IPS-18c (cell line): ENCODE results near the gene GOLGA6L9.
"Not testable (repeated sequence)": the region's sequence is repeated elsewhere in the genome, so short reads cannot be mapped to it uniquely, and the experiment has no call there.

Source experiments
- H3K4me3 ChIP-seq: 2 replicates; pipeline ENCODE4 v1.7.0; 2013; ENCODE audit warnings: low read depth, mild to moderate bottlenecking, low read length, moderate library complexity; ENCODE audit not compliant: insufficient read depth
- H3K9me3 ChIP-seq: one replicate; pipeline ENCODE4 v1.6.1; 2013; ENCODE audit warnings: mild to moderate bottlenecking, low read length, moderate library complexity; ENCODE audit not compliant: control insufficient read depth, insufficient read depth

The GOLGA6L9 gene

DNA sequence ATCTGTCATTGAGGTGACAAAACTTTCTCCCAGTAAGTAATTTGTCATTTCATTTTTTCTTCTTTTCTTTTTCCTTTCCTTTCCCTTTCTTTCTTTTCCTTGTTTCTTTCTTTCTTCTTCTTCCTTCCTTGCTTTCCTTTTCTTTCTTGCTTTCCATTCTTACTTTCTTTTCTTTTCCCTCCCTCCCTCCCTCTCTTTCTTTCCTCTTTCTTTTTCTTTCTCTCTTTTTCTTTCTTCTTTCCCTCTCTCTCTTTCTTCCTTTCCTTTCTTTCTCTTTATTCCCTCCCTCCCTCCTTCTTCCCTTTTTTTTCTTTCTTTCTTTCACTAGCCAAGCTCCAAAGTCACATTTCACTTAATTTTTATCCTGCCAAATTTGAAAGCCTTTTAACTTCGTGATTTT lies 2.5 kb upstream of the GOLGA6L9 start:
- not testable (repeated sequence) for H3K4me3 ChIP-seq, H3K9me3 ChIP-seq

DNA sequence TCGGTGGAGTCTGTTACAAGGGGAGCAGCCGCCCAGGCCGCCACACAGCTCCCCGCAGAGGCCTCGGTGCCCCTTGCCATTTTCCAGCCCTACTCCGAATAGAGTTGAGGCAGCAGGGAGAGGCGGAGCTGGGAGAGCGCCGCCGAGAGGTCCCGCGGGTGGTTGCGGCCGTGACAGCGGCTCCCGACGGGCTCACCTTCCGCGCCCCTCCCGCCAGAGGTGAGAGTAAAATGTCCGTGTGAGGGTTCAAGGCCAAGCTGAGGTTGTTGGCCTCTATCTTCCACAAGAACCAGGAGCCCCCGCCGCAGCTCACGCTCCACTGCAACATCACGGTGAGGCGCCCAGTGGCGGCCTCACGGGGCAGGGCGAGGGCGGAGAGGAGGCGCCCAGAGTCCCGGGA lies 15.8 kb downstream of the GOLGA6L9 start:
- H3K4me3 ChIP-seq, H3K9me3 ChIP-seq: not testable (repeated sequence)

DNA sequence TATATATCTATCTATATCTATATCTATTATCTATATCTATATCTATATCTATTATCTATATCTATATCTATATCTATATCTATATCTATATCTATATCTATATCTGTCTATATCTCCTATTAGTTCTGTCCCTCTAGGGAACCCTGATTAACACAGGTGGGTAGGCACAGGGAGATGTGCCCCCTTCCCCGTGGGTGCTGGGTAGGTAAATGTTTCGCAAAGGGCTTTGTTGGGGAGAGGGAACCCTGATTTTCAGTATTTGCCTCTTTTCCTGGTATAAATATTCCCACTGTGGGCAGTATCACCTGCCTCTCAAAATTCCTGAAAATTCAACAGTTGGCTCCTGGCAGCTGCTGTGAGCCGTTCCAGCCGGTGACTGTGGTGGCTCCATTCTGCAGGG lies 27.7 kb downstream of the GOLGA6L9 start:
- H3K9me3 ChIP-seq, H3K4me3 ChIP-seq: not testable (repeated sequence)

DNA sequence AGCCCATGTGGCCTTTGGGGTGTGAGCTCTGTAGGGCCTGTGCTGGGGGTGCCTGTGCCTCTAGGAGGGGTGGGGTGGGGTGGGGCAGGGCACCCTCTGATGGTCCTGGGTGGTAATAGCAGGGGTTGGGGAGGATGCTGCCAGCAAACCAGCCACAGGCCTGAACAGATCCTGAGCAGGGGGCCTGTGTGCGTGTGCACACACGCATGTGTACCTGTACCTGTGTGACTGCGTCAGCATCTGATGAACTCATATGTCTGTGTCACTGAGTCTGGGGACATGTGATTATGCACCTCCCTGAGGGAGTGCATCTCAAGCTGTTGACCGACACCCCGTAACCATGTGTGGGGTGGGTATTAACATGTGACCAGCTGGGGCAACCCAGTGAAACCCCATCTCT lies 36.0 kb downstream of the GOLGA6L9 start:
- not testable (repeated sequence) for H3K4me3 ChIP-seq, H3K9me3 ChIP-seq

DNA sequence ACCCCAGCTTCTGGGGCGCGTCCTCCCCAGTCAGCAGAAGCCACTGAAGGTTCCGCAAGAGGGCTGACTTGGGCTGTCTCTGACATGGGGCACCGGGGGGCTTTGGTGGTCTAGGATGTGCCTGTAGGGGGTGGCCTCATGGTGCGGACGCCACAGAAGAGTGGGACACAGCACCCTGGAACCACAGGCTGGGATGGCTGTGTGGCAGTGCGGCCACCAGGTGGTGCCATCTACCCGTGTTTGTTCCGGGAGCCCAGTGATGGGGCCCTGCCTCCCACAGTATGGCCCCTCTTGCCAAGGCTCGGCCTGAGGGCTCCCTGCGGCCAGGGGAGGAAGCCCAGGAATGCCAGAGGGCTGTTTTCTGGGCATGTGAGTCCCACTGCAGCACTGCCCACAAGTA lies 38.6 kb downstream of the GOLGA6L9 start:
- not testable (repeated sequence) for H3K4me3 ChIP-seq, H3K9me3 ChIP-seq

DNA sequence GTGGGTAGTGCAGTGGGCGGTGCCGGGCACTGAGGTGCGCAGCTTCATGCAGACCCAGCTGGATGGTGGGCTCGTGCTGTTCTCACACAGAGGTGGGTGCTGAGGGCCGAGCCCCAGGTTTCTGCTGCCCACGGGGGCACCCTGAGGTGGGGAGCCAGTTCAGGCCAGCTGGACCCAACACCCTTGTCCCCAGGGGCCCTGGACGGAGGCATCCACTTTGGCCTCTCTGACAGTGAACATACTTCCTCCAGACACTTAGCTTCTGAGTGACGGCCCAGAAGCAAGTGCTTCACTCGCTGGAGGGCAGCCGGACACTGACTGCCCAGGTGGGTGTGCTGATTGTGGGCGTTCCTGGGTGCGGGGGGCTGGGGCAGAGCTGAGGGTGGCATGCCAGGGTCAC lies 39.8 kb downstream of the GOLGA6L9 start:
- not testable (repeated sequence) for H3K4me3 ChIP-seq, H3K9me3 ChIP-seq

DNA sequence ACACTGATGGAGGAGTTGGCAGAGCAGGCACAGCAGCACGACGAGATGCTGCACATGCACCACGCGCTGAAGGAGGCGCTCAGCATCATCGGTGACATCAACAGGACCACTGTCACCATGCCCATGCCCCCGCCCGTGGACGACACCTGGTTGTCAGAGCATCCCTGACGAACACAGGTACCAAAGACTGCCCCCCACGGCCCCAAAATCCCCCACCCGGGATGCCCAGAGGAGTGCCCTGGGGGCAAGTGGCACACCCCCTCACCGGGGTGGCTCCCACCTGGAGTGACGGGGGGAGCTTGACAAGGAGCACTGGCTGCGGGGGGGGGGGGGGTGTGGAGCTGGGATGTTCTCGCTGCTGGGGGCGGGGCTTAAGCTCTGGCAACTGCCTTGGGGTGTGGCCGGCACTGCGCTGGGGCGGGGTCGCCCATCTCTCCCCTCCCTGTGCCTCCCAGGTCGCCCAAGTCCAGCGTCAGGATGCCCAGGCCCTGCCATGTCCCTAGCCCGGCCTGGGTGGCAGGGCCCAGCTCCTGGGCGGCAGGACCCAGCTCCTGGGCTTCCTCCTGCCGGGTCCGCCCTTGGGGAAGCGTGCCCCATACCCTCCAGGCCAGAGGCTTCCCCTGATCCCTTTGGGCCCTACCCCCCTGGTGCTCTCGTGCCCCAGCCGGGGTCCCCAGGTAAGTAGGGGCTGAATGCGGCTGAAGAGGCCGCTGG lies 42.8 kb downstream of the GOLGA6L9 start:
- H3K9me3 ChIP-seq, H3K4me3 ChIP-seq: not testable (repeated sequence)

DNA sequence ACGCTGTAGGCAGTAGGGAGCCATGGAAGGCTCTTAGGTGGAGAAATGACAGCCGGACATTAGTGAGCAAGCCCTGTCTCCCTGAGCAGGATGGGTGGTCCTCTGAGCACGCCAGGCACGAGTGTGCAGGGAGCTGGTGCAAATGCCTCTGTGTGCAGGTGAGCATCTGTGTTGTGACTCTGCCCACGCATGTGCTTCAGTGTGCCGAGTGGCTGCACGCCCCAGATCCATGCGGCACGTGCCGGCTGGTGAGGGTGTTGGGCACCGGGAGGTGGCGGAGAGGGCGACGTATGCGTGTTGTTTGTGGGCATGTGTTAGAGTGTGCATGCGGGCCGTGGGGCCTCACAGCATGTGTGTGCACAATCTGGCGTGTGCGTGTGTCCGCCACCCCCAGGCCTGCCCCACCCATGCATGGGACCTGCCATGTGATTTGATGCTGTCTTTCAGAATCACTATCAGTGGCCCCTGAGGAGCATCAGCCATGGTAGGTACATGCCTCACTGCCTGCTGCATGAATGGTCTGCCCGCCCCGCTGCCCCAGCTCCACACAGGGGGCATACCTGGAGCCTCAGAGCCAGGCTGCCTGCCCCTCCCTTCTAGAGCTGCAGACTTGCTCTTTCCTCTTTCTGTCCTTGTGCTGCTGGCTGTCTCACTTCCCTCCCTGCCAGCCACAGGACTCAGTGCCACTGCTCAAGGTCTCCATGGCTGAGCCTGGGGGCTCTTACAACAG lies 45.1 kb downstream of the GOLGA6L9 start:
- not testable (repeated sequence) for H3K9me3 ChIP-seq, H3K4me3 ChIP-seq

DNA sequence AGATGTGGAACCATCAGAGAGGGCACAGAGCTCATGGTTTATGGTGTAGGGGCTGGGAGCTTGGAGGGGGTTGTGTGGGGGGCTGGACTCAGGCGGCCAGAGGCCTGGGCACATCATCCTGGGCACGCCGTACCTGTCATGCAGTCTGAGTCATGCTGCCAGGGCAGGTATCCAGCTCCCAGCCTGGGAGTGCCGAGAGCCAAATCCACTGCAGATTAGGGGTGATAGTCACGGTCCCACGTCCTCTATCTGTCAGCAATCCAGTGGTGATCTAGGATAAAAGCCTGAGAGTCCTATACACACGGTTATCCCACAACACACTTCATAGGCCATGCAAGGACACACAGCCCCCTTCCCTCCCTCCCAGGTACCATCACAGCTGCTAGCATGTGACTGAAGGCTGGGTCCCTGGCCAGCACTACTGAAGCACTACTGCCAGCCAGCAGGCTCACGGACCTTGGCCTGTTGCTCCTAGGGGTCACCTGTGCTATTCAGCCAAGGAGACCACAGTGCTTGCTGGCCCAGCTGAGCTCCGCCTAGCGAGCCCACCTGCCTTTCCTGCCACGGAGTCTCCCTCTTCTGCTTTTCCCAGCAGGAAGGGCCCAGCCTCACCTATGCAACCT lies 45.8 kb downstream of the GOLGA6L9 start:
- not testable (repeated sequence) for H3K4me3 ChIP-seq

DNA sequence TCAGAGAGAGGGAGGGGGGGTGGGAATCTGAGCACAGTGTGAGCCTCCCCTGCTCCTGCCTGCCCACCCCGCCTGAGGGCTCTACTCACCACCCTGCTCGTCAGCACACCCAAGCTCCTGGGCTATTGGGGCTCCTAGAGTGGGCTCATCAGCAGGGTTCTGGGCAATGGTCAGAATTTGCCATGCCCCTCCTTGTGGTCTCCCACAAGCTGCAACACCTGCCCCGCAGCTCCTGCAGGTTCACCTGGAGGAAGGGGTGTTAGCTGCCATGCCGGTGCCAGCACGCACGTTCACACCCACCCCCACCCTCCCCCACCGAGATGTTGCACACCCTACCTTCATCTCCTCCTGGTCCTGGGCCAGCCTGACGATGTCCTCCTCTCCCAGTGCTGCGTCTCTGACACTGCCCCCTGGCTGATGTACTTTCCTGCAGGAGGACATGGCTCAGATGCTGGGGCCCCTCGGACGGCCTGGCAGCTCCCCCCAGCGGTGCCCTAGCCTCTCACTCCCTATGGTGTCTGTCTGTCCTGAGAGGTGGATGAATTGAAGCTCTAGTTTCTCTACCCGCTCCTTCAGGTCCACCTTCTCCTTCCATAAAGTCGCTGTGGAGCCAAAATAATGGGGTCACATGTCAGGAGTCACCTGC lies 47.2 kb downstream of the GOLGA6L9 start:
- H3K4me3 ChIP-seq, H3K9me3 ChIP-seq: not testable (repeated sequence)

More for the DNA sequence above, 45.8 kb downstream of the GOLGA6L9 start:
- not testable (repeated sequence) for H3K9me3 ChIP-seq

DNA sequence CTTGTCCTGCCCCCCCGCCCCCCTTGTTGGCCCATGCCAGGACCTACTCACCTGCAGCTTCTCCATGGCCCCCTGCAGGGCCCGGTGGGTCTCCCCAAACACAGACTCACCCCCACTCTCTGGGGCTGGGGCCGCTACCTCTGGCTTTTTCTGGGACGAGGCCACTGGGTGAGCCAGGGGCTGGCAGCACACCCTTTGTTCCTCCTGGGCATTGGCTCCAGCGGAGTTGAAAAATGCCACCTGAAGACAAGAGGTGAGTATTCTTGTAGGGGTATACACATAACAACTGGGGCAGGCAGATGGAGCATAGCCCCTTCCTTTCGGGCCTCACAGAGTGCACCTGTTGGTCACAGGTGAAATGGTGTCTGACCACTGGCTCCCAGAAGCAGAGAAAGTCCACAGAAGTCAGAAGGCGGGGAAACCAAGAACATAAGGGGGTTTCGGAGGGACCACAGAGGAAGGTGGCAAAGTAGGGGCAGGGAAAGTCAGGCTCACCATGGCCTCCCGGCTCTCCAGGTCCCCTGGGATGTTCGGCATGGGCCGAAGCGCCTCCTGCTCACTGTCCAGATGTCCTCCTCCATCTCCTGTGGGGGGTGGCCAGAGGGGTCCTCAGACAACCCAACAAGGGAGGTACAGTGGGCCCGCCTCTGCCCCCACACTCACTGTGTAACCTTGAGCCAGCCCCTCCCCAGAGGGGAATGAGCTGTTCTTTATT lies 47.9 kb downstream of the GOLGA6L9 start:
- not testable (repeated sequence) for H3K4me3 ChIP-seq, H3K9me3 ChIP-seq
